Stimulated activated CD8-positive, alpha-beta memory T cell treated with anti-CD3 and anti-CD28 coated beads, Interleukin-4, amount 100 ng/mL, for 1 hour (primary cell): Measurements from ENCODE around the gene INTS7.
"Not testable (repeated sequence)": the region's sequence is repeated elsewhere in the genome, so short reads cannot be mapped to it uniquely, and the experiment has no call there.

Experiments used
- DNase-seq, 2 donors: peaks; one replicate each; pipeline ENCODE4 v3.0.0-alpha.2; 2020; ENCODE audit warnings: low read depth in 2 of 2, low spot score in 1 of 2

INTS7 gene

DNA sequence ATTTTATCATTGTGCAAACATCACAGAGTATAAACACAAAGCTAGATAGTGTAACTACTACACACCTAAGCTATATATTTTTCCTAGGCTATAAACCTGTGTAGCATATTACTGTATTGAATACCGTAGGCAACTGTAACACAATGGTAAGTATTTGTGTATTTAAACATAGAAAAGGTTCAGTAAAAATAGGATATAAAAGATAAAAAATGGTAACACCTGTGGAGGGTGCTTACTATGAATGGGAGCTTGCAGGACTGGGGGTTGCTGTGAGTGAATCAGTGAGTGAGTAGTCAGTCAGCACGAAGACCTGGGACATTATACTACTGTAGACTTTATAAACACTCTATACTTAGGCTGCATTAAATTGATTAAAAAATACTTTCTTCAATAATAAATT lies 4.3 kb upstream of the INTS7 start:
- no peak for DNase-seq

DNA sequence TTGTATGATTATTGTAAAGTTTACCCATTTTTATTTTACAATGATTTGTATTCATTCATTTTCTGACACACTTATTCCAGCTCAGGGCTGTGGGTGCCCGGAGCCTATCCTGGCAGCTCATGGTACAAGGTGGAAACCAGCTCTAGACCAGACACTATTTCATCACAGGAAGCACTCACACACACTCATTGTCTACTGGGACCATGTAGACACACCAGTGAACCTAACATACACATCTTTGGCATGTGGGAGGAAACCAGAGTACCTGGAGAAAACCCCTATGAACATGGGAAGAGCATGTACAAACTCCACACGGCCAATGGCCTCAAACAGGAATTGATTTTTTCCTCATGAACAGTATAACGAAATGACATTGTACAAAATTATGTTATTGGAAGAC lies 2.5 kb upstream of the INTS7 start:
- no peak for DNase-seq

DNA sequence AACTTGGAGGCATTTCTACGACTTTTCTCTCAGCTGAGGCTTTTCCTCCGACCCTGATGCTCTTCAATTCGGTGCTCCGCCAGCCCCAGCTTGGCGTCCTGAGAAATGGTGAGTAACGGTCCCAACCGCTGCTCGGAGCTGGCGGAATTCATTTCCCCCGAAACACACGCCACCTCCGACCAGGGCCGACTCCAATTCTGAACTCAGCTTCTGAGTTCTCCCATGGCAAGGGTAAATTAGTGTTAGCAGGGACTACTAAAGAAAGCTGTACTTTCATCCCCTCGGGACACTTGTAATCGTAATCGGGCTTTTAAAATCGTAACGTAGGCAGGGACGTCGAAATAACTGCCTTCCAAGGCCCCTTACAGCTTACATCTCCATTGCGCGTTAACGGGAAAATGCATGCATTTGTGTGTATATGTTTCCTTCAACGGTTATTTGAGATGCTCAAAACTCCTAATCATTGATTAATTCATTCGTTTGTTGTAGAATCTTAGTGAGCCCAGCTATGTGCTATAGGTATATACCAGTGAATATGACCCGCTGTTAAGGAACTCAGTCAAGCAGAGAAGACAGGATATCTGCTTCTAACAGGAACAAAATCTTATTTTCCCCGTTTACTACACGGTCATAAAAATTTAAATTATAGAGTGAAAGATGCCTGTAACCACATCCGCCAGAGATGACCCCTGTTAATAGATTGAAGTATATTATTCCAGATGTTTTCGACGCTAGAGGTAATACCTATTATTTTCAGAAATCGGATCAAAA lies 663 bp upstream of the INTS7 start:
- no peak for DNase-seq

DNA sequence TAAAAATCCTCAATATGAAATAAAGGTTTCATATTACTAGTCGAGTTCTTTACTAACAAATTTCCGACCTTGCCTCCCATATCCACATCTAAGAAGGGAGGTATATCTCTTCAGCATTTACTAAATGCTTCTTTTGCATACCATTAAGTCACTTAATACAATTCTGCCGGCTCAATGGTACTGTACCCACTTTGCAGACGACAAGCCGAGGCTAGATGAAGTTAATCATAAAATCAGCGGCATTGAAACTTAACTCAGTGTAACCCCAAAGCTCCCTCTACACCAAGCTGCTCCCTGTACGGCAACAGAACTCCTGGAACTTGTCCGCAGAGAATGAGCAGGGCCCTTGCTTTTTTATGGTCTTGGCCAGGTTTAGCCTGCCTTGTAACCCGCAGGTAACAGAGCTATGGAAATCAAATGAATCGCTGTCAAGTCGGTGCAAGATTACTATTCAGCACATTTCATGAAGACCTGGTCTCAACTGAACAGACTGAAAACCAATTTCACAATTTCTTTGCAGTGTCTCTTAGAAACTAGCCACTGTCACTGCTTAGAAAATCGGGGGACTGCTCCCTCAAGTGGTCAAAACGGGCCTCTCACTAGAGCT lies 738 bp downstream of the INTS7 start:
- no peak for DNase-seq

DNA sequence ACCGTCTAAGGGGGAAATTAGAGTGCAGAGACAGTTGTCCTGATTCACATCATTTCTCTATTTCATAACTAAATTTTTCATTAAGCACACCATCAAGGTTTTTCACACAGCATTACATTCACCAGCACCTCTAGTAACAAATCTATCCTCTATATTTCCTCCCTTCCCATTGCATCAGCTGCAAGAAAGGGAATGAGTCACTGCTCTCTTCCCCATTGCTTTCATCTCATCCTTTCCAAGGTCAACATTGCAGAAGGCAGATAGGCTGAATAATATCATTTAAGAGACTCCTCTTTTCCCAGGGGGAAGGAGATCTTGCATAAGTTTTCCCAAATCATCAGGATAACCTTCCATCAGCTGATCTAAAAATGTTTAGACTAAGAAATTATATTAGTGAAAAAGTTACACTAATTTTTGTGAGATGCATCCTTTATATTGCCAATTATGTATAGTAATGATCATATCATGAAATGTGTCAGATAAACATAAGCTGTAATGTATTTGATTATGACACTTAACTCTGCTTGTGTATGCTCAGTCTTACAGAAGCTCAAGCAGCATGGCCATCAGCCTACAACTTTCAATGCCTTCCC lies 4.3 kb downstream of the INTS7 start:
- DNase-seq, result no peak

DNA sequence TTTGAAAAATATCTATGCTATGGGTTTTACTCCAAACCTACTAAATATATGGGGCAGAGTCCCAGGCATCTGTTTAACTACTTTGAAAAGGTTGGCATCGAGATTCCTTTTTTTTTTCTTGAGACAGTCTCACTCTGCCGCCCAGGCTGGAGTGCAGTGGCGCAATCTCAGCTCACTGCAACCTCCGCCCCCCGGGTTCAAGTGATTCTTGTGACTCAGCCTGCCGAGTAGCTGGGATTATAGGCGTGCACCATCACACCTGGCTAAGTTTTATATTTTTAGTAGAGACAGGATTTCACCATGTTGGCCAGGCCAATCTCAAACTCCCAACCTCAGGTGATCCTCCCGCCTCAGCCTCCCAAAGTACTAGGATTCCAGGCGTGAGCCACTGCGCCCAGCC lies 7.6 kb downstream of the INTS7 start:
- not testable (repeated sequence) for DNase-seq

DNA sequence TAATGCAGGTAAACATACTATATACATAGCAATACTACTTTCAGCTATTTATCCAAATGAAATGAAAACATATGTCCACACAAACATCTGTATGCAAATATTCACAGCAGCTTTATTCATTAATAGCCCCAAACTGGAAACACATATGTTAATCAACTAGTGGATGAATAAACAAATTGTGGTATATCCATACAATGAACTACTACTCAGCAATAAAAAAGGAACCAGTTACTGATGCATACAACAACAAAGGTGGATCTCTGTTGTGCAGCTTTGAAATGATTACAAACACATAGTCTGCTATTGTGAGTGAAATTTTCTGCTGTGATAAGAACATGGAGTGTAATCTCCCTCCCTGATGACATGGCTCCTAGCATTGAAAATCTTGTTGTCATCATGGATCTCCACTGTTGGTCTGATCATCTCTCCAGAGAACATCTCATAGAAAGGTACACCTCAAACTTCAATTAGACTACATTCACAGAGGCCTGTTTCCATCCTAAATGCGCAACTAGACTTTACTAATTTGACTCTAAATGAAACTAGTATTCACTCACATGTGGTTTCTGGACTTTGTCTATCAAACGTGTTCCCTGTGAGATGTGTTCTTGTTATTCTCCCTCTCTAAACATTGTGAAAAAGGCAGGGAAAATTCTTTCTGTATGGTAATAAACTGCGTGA lies 10.7 kb downstream of the INTS7 start:
- DNase-seq, result no peak

DNA sequence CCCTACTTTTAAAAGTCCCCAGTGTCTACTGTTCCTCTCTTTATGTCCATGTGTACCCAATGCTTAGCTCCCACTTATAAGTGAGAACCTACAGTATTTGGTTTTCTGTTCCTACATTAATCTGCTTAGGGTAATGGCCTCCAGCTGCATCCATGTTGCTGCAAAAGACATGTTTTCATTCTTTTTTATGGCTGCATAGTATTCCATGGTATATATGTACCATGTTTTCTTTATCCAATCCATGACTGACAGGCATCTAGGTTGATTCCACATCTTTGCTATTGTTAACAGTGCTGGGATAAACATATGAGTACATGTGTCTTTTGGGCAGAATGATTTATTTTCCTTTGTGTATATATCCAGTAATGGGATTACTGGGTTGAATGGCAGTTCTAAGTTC lies 12.4 kb downstream of the INTS7 start:
- DNase-seq, result not testable (repeated sequence)

DNA sequence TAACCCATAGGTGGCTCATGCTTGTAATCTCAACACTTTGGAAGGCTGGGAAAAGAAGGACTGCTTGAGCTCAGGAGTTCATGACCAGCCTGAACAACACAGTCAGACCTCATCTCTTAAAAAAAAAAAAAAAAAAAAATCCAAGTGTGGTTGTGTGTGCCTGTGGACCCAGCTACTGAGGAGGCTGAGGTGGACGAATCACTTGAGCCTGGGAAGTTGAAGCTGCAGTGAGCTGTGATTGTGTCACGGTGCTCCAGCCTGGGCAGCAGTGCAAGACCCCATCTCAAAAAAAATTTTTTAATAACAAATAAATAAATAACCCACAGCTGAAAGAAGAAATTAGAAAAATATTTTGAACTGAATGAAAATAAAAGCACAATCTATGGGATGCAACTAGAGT lies 13.8 kb downstream of the INTS7 start:
- no peak for DNase-seq

DNA sequence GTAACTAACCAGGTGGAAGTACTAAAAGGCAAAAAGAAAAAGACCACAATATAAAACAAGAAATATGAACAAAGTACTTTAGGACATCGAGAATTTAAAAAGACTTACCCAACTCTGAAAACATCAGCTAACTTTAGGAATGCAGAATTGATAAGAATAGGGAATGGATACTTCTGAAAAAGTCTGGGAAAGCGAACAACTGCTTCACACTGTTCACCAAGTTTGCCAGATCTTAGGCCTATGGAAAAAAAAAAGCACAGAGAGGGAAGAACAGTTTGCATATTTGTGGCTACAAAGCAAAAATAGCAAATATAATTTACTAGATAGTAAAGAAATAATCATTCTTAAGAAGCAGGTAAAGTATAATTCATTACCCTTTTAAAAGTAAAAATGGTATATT lies 14.4 kb downstream of the INTS7 start:
- DNase-seq, result no peak

DNA sequence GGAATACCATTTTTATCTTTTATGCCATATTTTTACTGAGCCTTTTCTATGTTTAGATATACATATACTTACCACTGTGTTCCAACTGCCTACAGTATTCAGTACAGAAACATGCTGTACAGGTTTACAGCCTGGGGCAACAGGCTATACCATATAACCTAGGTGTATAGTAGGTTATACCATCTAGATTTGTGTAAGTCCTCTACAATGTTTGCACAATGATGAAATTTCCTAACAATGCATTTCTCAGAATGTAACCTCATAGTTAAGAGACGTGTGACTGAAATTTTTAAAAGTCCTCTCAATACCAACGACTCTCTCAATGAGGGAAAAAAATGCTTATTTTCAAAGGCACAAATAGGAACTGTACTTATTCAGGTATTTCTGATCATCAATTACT lies 21.7 kb downstream of the INTS7 start:
- no peak for DNase-seq

DNA sequence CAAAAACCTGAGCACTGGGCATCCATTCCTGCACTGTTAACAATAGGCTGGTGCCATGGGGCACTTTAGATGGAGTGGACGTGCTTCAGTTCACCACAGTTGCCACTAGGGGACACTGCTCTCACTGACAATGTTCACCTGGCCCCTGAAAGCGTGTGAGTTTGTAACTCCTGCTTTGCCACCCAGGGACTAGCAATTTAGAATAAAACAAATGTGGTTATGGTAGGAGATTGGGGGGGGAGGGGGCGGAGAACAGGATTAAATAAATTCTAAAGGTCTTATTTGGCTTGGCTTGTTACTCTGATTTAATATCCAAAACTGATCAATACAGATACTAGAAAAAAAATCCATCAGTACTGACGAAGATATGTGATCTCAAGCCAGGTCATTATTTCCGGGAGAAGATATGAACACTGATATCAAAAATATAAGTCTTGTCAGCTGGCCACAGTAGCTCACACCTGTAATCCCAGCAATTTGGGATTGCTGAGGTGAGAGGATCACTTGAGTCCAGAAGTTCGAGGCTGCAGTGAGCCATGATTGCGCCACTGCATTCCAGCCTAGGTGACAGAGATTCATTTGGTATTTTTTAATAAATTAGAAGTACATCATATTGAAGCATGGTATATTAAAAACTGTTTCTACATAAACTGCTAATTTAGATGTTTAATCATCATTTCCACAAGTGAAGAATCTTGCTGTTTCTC lies 23.2 kb downstream of the INTS7 start:
- DNase-seq, result peak; percentile 16 to 52

DNA sequence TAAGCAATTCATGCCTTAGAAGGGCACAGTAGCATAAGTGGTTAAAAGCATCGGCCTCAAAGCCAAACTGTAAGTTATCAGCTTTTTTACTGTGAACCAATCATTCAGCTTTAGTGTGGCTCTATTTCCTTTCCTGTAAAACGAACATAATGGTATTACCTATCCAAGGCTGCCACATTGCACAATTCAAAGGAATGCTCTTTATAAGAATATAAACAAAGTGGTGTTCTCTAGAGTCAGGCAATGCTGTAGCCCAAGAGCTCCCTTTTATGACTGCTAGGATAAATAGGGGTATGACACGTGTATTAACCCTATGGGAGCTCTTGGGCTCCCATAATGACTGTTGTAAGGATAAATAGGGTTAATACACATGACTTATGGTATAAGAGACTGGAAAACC lies 25.4 kb downstream of the INTS7 start:
- no peak for DNase-seq

DNA sequence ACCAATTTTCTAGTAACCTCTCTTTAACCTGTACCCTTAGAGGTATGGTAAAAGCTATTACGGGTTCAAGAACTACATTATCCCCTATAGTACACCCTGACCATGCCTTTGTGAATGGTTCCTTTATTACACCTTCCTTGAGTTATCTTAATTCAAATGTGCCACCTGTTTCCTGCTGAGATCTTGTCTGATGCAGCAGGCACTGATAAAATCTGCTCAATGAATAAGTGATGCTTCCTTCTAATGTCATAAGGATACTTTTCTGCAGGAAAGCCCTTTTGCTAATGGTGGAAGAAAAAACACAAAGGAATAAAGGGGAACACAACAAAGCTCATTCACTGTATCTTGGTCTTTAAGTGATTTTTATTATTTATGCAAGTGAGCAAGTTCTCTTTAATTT lies 25.8 kb downstream of the INTS7 start:
- no peak for DNase-seq

DNA sequence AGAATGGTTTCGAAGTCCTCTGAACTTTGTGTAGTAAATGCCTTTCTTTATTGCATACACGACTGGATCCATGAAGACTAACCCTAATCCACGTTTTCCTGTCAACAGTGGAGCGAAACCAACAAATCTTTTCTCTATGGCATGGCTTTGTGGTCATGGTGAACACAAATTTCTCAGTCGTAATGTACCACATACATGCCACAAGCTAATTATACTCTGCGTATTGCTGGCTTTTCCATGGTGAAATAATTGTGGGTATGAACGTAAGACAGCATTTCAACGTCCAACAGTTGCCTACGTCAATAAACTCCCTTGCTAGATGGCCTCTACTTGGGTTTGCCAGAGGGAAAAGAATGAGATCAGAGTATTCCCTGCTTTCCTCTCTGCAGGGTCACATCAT lies 27.5 kb downstream of the INTS7 start:
- DNase-seq, result no peak

DNA sequence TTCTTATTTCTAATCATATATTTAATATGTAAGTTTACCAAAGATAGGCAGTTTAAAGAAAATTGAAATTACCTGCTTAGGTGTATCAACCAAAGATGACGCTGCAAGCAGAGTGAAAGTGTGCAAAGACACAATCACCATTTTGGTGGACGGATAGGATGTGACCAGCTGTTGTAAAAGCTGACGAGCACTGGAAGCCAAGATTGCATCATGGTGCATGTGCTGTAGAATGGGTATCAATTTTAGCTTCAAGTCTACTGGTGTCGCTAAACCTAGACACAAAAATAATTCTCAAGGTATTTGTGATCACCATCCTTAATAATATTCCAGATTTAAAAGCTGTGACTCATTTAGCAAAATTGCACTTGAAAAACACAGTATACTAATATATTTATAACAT lies 28.2 kb downstream of the INTS7 start:
- DNase-seq, result no peak

DNA sequence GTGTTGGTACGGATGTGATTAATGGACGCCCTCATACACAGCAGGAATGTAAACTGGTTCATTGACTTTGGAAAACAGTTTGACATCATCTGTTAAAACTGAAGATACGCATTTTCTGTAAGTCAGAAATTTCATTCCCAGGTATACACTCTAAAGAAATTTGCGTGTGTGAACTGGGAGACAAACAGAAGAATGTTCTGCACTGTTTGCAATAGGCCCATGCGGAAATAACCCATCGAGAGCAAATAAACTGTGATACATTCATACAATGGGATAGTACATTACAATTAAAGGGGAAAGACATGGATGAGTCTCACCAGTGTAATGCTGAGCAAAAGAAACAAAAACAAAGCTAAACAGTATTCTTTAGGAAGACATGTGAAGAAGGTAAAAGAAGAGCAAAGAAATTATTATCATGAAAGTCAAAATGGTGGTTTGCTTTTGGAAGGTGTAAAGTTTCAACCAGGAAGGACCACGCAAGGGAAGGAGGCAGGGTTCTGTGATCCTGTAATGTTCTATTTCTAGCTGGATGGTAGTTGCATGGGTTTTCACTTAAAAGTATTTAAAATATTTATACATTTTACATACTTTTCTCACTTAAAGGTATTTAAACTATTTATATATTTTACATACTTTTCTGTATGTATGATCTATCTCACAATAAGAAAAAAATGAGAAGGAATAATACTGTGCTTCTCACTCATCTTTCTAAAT lies 30.3 kb downstream of the INTS7 start:
- no peak for DNase-seq

DNA sequence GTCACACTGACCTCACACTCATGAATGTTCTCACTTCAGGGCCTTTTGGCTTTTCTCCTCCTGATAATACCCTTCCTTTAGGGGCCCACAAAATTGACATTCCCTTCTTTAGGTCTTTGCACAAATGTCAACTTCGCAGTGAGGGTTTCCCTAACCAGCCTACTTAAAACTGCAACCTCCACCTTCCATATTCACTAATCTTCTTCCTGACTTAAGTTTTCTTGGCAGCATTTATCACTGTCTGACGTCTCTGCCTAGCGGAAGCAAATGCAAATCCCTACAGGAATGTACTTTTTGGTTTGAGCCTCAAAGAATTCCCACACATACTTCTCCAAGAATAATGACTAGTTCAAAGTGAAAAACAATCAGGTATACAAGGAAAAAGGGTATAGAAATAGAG lies 32.8 kb downstream of the INTS7 start:
- DNase-seq, result no peak

DNA sequence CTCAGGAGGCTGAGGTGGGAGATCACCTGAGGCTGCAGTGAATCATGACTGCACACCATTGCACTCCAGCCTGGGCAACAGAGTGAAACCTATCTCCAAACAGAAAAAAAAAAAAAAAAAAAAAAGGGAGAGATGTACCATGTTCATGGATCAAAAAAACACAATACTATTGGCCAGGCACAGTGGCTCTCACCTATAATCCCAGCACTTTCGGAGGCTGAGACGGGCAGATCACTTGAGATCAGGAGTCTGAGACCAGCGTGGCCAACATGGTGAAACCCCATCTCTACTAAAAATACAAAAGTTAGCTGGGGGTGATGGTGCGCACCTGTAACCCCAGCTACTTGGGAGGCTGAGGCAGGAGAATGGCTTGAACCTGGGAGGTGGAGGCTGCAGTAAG lies 37.9 kb downstream of the INTS7 start:
- not testable (repeated sequence) for DNase-seq

DNA sequence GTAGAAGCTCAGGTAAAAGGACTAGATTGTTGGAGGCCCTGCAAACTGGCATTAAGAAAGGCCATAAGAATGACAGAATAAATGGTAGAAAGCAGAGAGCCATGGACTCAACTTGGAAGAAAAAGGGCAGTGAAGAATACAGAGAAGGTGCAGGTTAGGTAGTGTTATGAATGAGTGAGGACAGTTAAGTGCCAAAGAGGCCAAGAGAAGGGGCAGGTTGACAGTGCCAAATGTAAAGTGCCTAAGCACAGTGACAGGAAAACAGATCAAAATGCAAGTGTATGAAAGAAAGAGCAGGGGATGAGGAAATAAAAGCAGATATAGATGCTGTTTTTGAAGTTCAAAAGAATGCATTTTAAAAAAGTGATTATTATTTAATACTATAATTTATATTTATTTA lies 43.7 kb downstream of the INTS7 start:
- no peak for DNase-seq
